HepG2 (cell line): ENCODE measurements around the gene FER1L5. TPM values are rescaled to one million over a fixed set of nuclear protein-coding genes. Genes with fewer than 3 reads are reported as not detected.

Experiments
- HNRNPL ChIP-seq: fragments of 200-400 bp; formaldehyde crosslinking; IDR thresholded peaks from 2 replicates; pipeline ENCODE4 v1.6.1; 2017; ENCODE audit warnings: mild to moderate bottlenecking, low read depth, low read length
- KDM4B ChIP-seq: sonication (generic); formaldehyde crosslinking; IDR thresholded peaks from 2 replicates; pipeline ENCODE4 v1.4.0; 2020; ENCODE audit warnings: missing genetic modification reagents
- KDM6A ChIP-seq: IDR thresholded peaks from 2 replicates; pipeline ENCODE4 v1.6.1; 2016; ENCODE audit warnings: low read depth
- RCOR2 ChIP-seq: IDR thresholded peaks from 2 replicates; pipeline ENCODE4 v1.6.1; 2016; ENCODE audit warnings: missing biosample characterization, missing genetic modification reagents
- TBX3 ChIP-seq: fragments of 450-650 bp; IDR thresholded peaks from 2 replicates; pipeline ENCODE4 v1.6.1; 2017; ENCODE audit warnings: antibody characterized with exemption, mild to moderate bottlenecking, inconsistent platforms, borderline replicate concordance
- TEAD2 ChIP-seq: sonication (generic); formaldehyde crosslinking; IDR thresholded peaks from 2 replicates; pipeline ENCODE4 v1.9.0; 2021; ENCODE audit warnings: missing genetic modification reagents
- TRIM24 ChIP-seq: sonication (generic); formaldehyde crosslinking; IDR thresholded peaks from 2 replicates; pipeline ENCODE4 v1.8.0; 2022; ENCODE audit warnings: mild to moderate bottlenecking, missing genetic modification reagents
- ZBTB1 ChIP-seq: sonication (generic); formaldehyde crosslinking; IDR thresholded peaks from 2 replicates; pipeline ENCODE4 v1.4.0; 2020; ENCODE audit warnings: missing genetic modification reagents, borderline replicate concordance
- ZBTB42 ChIP-seq: sonication (generic); formaldehyde crosslinking; IDR thresholded peaks from 2 replicates; pipeline ENCODE4 v1.5.0; 2020; ENCODE audit warnings: mild to moderate bottlenecking, missing genetic modification reagents
- ZNF251 ChIP-seq: sonication (generic); formaldehyde crosslinking; IDR thresholded peaks from 2 replicates; pipeline ENCODE4 v1.9.0; 2021; ENCODE audit warnings: mild to moderate bottlenecking, missing genetic modification reagents
- ZNF383 ChIP-seq: sonication (generic); formaldehyde crosslinking; IDR thresholded peaks from 2 replicates; pipeline ENCODE4 v1.4.0; 2020; ENCODE audit warnings: missing genetic modification reagents, mild to moderate bottlenecking, borderline replicate concordance
- ZNF543 ChIP-seq: sonication (generic); formaldehyde crosslinking; IDR thresholded peaks from 2 replicates; pipeline ENCODE4 v1.4.0; 2020; ENCODE audit warnings: mild to moderate bottlenecking, missing genetic modification reagents
- ZNF619 ChIP-seq: sonication (generic); formaldehyde crosslinking; IDR thresholded peaks from 2 replicates; pipeline ENCODE4 v1.4.0; 2020; ENCODE audit warnings: mild to moderate bottlenecking, missing genetic modification reagents
- polyA plus RNA-seq, 8 experiments: library from polyadenylated mRNA; depleted of rRNA in 3 of 8; stranded (reverse) in 7 of 8; unstranded in 1 of 8; fragments of >200 nt; fragmentation: Illumina TruSeq in 4 of 8; extraction: Trizol in 4 of 8; gene quantifications; 2 replicates each; pipeline versions ENCODE4 v1.2.1 to v1.2.3, GENCODE V29; 2011 to 2016; ENCODE audit warnings: low read depth in 4 of 8, missing spikeins in 1 of 8, mixed read lengths in 1 of 8; ENCODE audit not compliant: insufficient read depth in 1 of 8
- total RNA-seq, 5 experiments: library from RNA; depleted of rRNA; stranded (reverse); fragments of >200 nt; fragmentation: Illumina TruSeq; extraction: Trizol; gene quantifications; 2 replicates each; pipeline ENCODE4 v1.2.3, GENCODE V29; 2016; ENCODE audit warnings: low read depth in 1 of 5
- TF ChIP-seq, protein P1 (sequence below): sonication (generic); formaldehyde crosslinking; IDR thresholded peaks from 2 replicates; pipeline ENCODE4 v1.4.0; 2020; ENCODE audit warnings: low read depth, mild to moderate bottlenecking, missing genetic modification reagents
- TF ChIP-seq, protein P2 (sequence below): sonication (generic); formaldehyde crosslinking; conservative IDR thresholded peaks from 2 replicates; pipeline ENCODE4 v1.8.0; 2022; ENCODE audit warnings: low read depth, missing genetic modification reagents
- TF ChIP-seq, protein P3 (sequence below): sonication (generic); formaldehyde crosslinking; IDR thresholded peaks from 2 replicates; pipeline ENCODE4 v1.5.0; 2020; ENCODE audit warnings: missing genetic modification reagents
- TF ChIP-seq, protein P4 (sequence below): sonication (generic); formaldehyde crosslinking; IDR thresholded peaks from 2 replicates; pipeline ENCODE4 v1.8.1; 2023; ENCODE audit warnings: missing genetic modification reagents, mild to moderate bottlenecking, borderline replicate concordance
- TF ChIP-seq, protein P5 (sequence below): sonication (generic); formaldehyde crosslinking; IDR thresholded peaks from 2 replicates; pipeline ENCODE4 v1.9.0; 2021; ENCODE audit warnings: missing genetic modification reagents, borderline replicate concordance
- TF ChIP-seq, protein P6 (sequence below): sonication (generic); formaldehyde crosslinking; IDR thresholded peaks from 2 replicates; pipeline ENCODE4 v1.9.0; 2021; ENCODE audit warnings: missing genetic modification reagents, borderline replicate concordance

FER1L5 gene
- total and polyA plus RNA-seq, 2 of the 13 experiments (the other 11 are each of a cell fraction or from before 2014, with no cell fraction given) = 0.02 to 0.08 TPM

DNA sequence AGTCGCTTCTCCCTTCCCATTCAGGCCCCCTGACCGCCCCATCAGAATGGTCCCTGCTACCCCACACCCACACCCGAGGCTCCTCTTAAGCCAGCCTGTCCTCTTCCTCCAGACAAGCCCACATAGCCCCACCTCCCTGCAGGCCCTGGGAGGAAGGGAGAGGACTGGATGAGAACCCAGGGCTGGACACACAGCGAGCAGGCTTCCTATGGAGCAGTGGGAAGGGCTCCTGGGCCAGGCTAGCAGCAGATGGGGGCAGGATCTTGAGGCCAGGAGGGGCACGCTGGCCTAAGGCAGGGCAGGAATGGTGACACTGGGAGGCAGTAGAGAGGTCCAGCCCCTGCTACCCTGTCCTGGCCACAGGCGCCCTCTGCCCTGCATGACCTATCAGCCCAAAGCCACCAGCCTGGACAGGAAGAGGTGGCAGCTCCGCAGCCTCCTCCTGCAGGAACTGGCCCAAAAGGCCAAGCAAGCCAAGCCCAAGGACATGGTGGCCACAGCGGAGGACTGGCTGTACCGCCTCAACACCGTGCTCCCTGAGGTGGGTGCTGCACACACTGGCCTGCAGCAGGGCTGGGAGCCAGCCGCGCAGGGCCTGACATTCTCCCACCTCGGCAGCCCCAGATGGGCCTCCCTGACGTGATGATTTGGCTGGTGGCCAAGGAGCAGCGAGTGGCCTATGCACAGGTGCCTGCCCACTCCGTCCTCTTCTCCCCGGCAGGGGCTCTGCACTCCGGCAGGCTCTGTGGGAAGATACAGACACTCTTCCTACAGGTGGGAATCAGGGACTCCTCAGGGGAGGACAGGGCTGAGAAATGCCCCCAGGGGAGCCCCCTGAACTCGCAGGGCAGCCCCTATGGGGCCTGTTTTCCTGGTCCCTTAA is 43.3 kb downstream of the FER1L5 start (continued):
- TF ChIP-seq, protein P1, sequence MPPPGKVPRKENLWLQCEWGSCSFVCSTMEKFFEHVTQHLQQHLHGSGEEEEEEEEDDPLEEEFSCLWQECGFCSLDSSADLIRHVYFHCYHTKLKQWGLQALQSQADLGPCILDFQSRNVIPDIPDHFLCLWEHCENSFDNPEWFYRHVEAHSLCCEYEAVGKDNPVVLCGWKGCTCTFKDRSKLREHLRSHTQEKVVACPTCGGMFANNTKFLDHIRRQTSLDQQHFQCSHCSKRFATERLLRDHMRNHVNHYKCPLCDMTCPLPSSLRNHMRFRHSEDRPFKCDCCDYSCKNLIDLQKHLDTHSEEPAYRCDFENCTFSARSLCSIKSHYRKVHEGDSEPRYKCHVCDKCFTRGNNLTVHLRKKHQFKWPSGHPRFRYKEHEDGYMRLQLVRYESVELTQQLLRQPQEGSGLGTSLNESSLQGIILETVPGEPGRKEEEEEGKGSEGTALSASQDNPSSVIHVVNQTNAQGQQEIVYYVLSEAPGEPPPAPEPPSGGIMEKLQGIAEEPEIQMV (CRISPR knock-in tag) = no peak
- TF ChIP-seq, protein P2, sequence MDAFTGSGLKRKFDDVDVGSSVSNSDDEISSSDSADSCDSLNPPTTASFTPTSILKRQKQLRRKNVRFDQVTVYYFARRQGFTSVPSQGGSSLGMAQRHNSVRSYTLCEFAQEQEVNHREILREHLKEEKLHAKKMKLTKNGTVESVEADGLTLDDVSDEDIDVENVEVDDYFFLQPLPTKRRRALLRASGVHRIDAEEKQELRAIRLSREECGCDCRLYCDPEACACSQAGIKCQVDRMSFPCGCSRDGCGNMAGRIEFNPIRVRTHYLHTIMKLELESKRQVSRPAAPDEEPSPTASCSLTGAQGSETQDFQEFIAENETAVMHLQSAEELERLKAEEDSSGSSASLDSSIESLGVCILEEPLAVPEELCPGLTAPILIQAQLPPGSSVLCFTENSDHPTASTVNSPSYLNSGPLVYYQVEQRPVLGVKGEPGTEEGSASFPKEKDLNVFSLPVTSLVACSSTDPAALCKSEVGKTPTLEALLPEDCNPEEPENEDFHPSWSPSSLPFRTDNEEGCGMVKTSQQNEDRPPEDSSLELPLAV (CRISPR knock-in tag) = no peak
- TF ChIP-seq TBX3 = peak; percentile 69; the same call in 1 of the 2 replicates
- no peak for TF ChIP-seq TEAD2
- TF ChIP-seq, protein P3, sequence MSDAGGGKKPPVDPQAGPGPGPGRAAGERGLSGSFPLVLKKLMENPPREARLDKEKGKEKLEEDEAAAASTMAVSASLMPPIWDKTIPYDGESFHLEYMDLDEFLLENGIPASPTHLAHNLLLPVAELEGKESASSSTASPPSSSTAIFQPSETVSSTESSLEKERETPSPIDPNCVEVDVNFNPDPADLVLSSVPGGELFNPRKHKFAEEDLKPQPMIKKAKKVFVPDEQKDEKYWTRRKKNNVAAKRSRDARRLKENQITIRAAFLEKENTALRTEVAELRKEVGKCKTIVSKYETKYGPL (CRISPR knock-in tag) = no peak
- TF ChIP-seq KDM6A (CRISPR knock-in tag) = 0 out of 2 replicates have a peak, but pooled peaks have one; percentile 49
- no peak for TF ChIP-seq ZBTB1 (CRISPR knock-in tag)
- TF ChIP-seq, protein P4, sequence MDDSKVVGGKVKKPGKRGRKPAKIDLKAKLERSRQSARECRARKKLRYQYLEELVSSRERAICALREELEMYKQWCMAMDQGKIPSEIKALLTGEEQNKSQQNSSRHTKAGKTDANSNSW (CRISPR knock-in tag) = peak; percentile 34; the same call in 1 of the 2 replicates
- TF ChIP-seq KDM4B (CRISPR knock-in tag) = no peak; the same call in 1 of the 2 replicates
- TF ChIP-seq, protein P5, sequence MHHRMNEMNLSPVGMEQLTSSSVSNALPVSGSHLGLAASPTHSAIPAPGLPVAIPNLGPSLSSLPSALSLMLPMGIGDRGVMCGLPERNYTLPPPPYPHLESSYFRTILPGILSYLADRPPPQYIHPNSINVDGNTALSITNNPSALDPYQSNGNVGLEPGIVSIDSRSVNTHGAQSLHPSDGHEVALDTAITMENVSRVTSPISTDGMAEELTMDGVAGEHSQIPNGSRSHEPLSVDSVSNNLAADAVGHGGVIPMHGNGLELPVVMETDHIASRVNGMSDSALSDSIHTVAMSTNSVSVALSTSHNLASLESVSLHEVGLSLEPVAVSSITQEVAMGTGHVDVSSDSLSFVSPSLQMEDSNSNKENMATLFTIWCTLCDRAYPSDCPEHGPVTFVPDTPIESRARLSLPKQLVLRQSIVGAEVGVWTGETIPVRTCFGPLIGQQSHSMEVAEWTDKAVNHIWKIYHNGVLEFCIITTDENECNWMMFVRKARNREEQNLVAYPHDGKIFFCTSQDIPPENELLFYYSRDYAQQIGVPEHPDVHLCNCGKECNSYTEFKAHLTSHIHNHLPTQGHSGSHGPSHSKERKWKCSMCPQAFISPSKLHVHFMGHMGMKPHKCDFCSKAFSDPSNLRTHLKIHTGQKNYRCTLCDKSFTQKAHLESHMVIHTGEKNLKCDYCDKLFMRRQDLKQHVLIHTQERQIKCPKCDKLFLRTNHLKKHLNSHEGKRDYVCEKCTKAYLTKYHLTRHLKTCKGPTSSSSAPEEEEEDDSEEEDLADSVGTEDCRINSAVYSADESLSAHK (CRISPR knock-in tag) = no peak
- TF ChIP-seq ZNF543 (CRISPR knock-in tag) = no peak; the same call in 1 of the 2 replicates
- peak; percentile 96; the same call in 1 of the 2 replicates for TF ChIP-seq ZNF619 (CRISPR knock-in tag)
- peak; percentile 91 for TF ChIP-seq HNRNPL
- TF ChIP-seq RCOR2 = 0 out of 2 replicates have a peak, but pooled peaks have one; percentile 14
- TF ChIP-seq, protein P6, sequence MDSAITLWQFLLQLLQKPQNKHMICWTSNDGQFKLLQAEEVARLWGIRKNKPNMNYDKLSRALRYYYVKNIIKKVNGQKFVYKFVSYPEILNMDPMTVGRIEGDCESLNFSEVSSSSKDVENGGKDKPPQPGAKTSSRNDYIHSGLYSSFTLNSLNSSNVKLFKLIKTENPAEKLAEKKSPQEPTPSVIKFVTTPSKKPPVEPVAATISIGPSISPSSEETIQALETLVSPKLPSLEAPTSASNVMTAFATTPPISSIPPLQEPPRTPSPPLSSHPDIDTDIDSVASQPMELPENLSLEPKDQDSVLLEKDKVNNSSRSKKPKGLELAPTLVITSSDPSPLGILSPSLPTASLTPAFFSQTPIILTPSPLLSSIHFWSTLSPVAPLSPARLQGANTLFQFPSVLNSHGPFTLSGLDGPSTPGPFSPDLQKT (CRISPR knock-in tag) = no peak
- TF ChIP-seq ZNF251 = no peak
- no peak for TF ChIP-seq TRIM24
- no peak for TF ChIP-seq ZNF383 (CRISPR knock-in tag)
- TF ChIP-seq ZBTB42 (CRISPR knock-in tag) = peak; percentile 55; the same call in 1 of the 2 replicates
